Muscle layer of duodenum (tissue), 2 donors: Measurements from ENCODE around the gene IL1R2.

Source experiments
- H3K27ac ChIP-seq: one replicate; pipeline ENCODE4 v1.7.0; 2013; ENCODE audit warnings: mild to moderate bottlenecking, low read length
- H3K27me3 ChIP-seq: one replicate; pipeline ENCODE4 v1.7.0; 2013; ENCODE audit warnings: low read depth, mild to moderate bottlenecking, control low read depth, low read length
- H3K36me3 ChIP-seq, 2 donors: one replicate each; pipeline ENCODE4 v1.7.0; 2013; ENCODE audit warnings: low read length in 2 of 2, control low read depth in 1 of 2, mild to moderate bottlenecking in 1 of 2; ENCODE audit not compliant: insufficient read depth in 2 of 2, control insufficient read depth in 1 of 2
- H3K4me1 ChIP-seq, 2 donors: one replicate each; pipeline ENCODE4 v1.7.0; 2013; ENCODE audit warnings: low read length in 2 of 2, mild to moderate bottlenecking in 2 of 2, control low read depth in 1 of 2, moderate library complexity in 1 of 2; ENCODE audit not compliant: insufficient read depth in 2 of 2, control insufficient read depth in 1 of 2
- H3K4me3 ChIP-seq, 2 donors: one replicate each; pipeline ENCODE4 v1.7.0; 2013; ENCODE audit warnings: low read length in 2 of 2, low read depth in 1 of 2, mild to moderate bottlenecking in 1 of 2
- H3K9me3 ChIP-seq, 2 donors: one replicate each; pipeline ENCODE4 v1.7.0; 2013; ENCODE audit warnings: low read length in 2 of 2, control low read depth in 1 of 2, mild to moderate bottlenecking in 1 of 2; ENCODE audit not compliant: control insufficient read depth in 1 of 2
- donor health status: healthy.

Gene IL1R2

DNA sequence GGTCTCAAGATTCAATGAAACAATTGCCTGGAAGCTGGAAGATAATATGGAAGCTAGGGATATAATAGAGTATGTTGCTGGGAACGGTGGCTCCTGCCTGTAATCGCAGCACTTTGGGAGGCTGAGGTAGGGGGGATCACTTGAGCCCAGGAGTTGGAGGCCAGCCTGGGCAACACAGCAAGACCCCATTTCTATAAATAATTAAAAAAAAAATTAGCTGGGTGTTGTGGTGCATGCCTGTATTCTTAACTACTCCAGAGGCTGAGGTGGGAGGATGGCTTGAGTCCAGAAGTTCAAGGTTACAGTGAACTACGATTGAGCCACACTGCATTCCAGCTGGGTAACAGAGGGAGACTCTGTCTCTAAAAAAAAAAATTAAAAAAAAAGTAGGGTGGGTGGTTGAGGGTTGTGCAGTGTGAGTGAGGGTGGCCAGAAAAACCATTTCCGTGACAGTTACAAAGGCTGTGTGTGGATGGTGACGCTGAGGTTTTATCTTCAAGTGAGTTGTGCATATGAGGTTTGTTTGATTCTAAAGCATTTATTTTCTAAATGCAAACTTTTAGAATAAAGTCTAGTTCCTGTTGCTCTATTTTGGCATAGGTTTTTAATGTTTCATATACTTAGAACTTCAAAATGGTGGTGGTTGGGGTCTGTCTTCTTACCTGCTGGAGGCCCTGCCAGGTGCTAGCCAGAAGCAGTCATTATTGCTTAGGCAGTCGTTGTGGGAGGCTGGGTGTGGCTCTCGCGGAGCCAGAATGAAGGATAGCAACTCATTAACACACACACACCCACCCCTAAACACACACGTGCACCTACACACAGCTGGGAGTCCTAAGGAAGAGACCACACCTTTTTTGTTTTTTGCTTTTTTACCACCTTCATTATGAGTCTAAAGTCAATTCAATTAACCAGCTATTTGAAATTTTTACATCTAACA, 4.7 kb upstream of the IL1R2 start:
- no peak overlapping the region for H3K4me3 ChIP-seq

DNA sequence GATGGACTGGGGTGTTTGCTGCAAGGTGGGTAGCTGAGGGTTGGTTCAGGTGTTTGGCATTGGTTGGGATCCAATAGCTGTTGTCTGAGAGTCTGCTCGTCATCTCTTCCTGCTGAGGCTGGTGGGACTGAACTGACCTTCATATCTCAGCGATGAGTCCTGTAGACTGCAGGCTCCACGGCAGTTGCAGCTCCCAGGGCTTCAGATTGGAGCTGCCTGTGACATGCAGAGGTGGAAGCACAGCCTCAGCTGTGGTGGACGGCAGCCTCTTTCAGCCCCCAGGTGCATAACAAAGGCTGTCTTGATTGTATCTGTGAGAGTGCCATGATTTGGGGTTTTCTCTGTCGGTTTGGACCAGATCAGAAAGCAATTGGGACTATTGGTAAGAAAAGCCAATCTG, 3.9 kb upstream of the IL1R2 start:
- Histone ChIP-seq H3K9me3 (no peaks in the 10 kb centered on the region), H3K27ac (no peak overlapping the region), H3K27me3 (no peaks in the 10 kb centered on the region), H3K4me3 (no peak overlapping the region), H3K4me1 (no peaks in the 10 kb centered on the region), H3K36me3 (no peaks in the 10 kb centered on the region)

More for the DNA sequence above, 4.7 kb upstream of the IL1R2 start:
- H3K27me3 ChIP-seq, result no peaks in the 10 kb centered on the region
- no peaks in the 10 kb centered on the region for H3K4me1 ChIP-seq
- no peak overlapping the region for H3K27ac ChIP-seq
- H3K36me3 ChIP-seq, result no peaks in the 10 kb centered on the region
- no peaks in the 10 kb centered on the region for H3K9me3 ChIP-seq

DNA sequence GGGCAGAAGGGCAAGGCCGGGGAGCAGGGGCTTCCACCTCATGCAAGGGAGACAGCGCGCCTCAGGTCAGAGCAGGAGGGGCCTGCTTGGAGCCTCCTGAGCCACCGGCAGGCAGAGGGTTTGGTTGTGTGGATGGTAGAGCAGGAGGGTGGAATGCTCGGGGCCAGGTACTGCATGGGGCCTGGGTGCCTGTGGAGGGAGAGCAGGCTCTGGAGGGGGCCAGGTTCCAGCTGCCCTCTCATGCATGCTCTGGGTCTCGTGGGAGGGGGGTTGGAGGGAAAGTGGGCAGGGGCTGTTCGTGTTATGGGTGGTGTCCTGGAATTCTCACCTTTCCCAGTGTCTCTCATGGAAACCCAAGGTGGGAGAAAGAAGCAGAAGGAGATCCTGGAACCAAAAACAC, 3.2 kb upstream of the IL1R2 start:
- Histone ChIP-seq H3K36me3 (no peaks in the 10 kb centered on the region), H3K9me3 (no peaks in the 10 kb centered on the region), H3K4me3 (no peak overlapping the region), H3K27me3 (no peaks in the 10 kb centered on the region), H3K27ac (no peak overlapping the region), H3K4me1 (no peaks in the 10 kb centered on the region)

DNA sequence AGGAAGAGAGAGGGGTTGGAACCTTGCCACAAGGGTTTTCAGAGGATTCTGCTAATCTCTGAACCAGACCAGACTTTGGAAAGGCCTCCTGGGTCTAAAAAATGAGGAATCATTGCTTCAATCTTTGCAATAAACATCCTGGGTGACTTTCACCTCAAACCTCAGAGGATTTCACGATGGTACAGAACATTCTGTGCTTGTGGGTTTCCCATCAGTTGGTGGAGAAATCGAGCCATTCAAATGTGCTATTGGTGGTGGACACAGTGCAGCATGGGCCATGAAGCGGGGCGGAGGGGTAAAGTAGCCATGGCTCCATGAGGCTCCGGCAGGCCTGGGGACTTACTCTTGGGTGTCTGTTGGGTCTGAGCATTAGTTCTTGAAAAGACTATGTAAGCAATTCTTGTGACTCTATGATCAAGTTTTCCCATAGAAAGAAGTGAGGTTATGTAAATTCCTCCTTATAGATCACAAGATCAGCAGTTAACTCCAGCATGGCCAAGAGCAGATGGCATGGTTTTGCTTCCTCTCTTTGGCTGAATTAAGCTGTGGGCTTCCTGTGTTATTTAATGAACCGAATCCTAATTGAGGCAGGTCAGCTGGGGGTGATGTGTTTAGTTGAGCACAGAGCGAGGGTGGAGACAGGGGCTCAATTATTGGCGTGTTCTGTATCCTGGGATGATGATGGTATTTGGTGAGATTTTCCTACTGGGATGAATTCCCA, 1.9 kb upstream of the IL1R2 start:
- H3K9me3 ChIP-seq, result no peaks in the 10 kb centered on the region
- no peaks in the 10 kb centered on the region for H3K27me3 ChIP-seq
- H3K4me1 ChIP-seq, result no peaks in the 10 kb centered on the region
- no peak overlapping the region for H3K4me3 ChIP-seq
- no peak overlapping the region for H3K27ac ChIP-seq
- H3K36me3 ChIP-seq, result no peaks in the 10 kb centered on the region

DNA sequence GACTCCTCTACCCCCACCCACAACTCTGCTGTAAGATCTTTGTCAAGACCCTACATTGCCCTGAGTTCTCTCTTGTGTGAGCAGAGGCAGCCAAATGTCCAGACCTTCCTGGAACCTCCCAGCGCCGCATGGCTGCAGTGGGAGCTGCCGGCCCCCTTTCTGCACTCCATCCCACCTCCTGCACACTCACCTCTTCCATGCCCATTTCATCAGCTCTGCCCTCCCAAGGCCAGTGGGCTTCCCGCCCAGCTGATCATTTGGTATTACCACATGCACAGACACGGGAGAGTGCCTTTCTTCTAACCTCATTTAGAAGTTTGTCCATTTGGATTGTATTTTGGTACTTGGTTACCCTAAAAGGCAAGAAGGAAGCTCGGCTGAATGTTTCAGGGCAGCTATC, 2.0 kb downstream of the IL1R2 start:
- no peaks in the 10 kb centered on the region for H3K4me1 ChIP-seq
- H3K9me3 ChIP-seq, result no peaks in the 10 kb centered on the region
- H3K27ac ChIP-seq, result no peak overlapping the region
- H3K27me3 ChIP-seq, result no peaks in the 10 kb centered on the region
- H3K4me3 ChIP-seq, result no peak overlapping the region
- no peaks in the 10 kb centered on the region for H3K36me3 ChIP-seq

DNA sequence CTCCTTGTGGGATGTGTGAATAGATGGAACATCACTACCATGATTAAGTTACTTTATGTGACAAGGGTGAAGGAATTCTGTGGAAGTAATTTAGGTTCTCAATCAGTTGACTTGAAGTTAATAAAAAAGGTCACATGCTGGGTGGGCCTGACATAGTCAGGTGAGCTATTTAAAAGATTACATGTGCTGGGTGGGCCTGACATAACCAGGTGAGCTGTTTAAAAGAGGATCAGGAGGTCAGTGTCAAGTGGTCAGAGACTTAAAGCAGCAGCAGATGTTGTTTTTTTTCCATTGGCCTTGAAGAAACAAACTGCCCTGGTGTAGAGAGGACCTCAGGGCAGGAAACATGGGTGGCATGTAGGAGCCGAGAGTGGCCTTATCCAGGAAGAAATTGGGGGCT, 3.3 kb downstream of the IL1R2 start:
- H3K4me1 ChIP-seq, result no peaks in the 10 kb centered on the region

DNA sequence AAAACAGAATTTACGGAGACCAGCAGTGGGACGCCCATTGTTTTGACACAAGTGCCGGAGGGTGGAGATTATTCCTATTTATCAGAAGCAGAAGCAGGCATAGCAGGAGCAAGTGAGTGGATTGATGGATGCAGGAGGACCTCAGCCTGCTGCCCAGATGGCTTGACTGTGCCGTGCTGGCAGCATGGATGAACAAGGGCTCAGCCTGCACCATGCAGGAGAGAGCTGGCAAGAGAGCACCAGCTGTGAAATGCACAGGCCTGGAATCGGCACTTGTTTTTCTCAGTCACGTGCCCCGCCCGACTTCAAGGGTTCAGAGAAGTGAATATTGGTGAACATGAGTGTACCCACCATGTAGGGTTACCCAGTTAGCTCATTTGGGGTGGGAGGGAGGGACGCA, 4.0 kb downstream of the IL1R2 start:
- Histone ChIP-seq H3K4me1 (no peaks in the 10 kb centered on the region), H3K27ac (no peak overlapping the region), H3K27me3 (no peaks in the 10 kb centered on the region), H3K9me3 (no peaks in the 10 kb centered on the region), H3K36me3 (no peaks in the 10 kb centered on the region), H3K4me3 (no peak overlapping the region)

More for the DNA sequence above, 3.3 kb downstream of the IL1R2 start:
- Histone ChIP-seq H3K27me3 (no peaks in the 10 kb centered on the region), H3K27ac (no peak overlapping the region), H3K36me3 (no peaks in the 10 kb centered on the region), H3K4me3 (no peak overlapping the region), H3K9me3 (no peaks in the 10 kb centered on the region)

DNA sequence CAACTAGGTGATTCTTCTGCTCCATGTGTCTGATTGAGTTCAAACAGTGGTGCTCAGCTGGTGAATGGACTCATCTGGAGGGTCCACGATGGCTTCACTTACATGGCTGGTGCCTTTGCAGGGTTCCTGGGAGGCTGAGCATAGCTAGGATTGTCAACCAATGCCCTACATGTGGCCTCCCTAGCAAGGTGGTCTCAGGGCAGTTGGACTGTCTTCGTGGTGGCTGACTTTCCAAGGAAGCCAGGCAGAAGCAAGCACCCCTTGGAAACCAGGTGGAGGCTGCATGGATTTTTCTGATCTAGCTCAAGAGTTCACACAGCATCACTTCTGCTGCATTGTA, 6.8 kb downstream of the IL1R2 start:
- Histone ChIP-seq H3K4me3 (no peak overlapping the region), H3K27ac (no peak overlapping the region)

DNA sequence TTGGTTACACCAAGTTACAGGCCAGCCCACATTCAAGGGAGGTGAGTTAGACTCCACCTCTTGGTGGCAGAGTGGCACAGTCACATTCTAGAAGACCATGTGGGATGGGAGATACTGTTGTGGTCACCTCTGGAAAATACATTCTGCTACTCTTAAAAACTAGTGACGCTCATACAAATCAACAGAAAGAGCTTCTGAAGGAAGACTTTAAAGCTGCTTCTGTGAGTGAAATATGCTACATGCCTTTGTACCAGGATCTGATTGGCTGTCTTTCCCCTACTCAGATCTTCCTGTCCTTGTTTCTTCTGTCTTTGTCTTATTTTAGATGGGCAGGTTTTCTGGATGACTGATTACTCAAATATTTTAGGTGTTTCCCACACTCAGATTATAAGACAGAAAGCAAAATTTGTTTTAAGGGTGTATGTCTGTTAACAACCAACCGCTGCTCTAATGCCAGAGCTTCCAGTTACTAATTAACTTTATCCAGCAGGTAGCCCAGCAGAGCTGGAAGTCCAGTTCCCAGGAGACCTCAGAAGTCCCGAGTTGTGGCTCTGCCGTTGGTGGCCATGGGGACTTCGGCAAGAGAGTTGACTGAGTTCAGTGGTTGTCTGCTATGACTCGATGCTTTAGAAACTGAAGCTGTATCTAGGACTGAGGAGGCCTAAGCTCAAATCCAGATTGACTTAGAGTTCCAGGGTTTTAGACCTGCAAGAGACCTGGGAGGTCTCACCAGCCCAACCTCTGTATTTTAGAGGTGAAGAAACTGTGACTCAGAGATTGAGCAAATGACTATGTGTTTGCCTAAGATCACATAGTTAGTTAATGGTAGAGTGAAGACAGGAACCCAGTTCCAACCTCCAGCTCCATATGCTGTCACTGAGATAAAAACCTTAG, 7.4 kb downstream of the IL1R2 start:
- no peaks in the 10 kb centered on the region for H3K27me3 ChIP-seq
- no peaks in the 10 kb centered on the region for H3K36me3 ChIP-seq
- no peaks in the 10 kb centered on the region for H3K4me1 ChIP-seq
- H3K9me3 ChIP-seq, result no peaks in the 10 kb centered on the region
- no peak overlapping the region for H3K4me3 ChIP-seq
- H3K27ac ChIP-seq, result no peak overlapping the region

More for the DNA sequence above, 6.8 kb downstream of the IL1R2 start:
- H3K4me1 ChIP-seq, result no peaks in the 10 kb centered on the region
- no peaks in the 10 kb centered on the region for H3K27me3 ChIP-seq
- H3K9me3 ChIP-seq, result no peaks in the 10 kb centered on the region
- no peaks in the 10 kb centered on the region for H3K36me3 ChIP-seq

DNA sequence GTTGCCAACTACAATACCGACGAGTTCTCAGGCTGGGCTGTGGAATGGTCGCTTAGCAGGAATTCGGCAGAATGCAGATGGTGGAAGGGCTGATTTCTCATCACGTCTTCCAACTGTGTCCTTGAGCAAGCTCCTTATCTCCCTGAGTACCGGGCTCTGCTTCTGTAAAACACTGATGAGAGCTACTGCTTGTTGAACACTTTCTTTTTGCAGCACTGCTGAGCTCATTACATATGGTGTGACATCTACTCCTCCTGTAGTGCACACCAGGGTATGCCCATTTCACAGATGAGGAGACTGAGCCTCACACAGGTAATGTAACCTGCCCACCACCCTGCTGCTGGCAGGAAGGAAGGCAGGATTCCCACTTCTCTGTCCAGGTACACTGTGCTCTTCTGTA, 8.3 kb downstream of the IL1R2 start:
- Histone ChIP-seq H3K4me3 (no peak overlapping the region), H3K4me1 (no peaks in the 10 kb centered on the region), H3K36me3 (no peaks in the 10 kb centered on the region), H3K27me3 (no peaks in the 10 kb centered on the region), H3K27ac (no peak overlapping the region), H3K9me3 (no peaks in the 10 kb centered on the region)
